GM21390 (cell line): ENCODE data around the gene ACOT11.
"Not testable (repeated sequence)": the region's sequence is repeated elsewhere in the genome, so short reads cannot be mapped to it uniquely, and the experiment has no call there.

Source experiments
- ATAC-seq: cut with Tn5 transposase; IDR thresholded peaks from one replicate; pipeline ENCODE4 v1.9.1; 2021; ENCODE audit not compliant: unreplicated experiment

Gene ACOT11

DNA sequence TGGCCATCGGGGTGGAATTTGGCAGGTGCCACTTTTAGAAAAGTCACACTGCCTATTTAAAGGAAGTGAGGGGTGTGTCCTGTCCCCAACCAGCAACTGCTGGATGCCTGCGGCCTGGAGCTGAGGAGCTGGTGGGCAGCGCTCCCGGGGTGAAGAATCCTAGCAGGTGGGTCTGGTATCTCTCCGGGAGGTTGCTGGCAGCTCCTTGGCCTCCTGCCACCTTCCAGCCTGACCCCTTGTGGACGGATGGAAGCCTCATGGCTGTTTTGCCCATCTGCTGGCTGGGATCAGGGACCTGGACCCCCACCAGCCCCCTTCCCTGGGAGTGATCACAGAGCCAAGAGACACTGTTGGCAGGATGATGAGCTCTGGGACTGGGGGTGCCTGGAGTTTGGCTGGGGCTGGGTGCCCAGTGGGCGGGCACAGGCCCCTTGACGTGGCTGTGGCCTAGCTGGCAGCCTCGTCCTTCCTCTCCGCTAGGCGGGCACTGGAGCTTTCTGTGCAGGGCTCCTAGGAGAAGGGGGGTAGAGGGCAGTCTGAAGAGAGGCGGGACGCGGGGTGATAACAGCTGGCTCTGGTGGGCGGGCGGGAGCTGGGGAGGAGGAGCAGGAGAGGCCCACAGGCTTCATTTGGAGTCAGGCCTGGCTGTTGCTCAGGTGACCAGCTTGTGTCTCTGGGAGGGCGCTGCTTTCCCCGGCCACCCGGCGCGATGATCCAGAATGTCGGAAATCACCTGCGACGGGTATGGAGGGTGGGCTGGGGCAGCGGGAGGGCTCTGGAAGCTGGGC is at the start of gene ACOT11:
Gene ACOT11, plus strand, starts transcription at position 628 of the 788 bp plus-strand sequence. Its CDS starts 82 bp downstream, at position 710.
- ATAC-seq = no peak

DNA sequence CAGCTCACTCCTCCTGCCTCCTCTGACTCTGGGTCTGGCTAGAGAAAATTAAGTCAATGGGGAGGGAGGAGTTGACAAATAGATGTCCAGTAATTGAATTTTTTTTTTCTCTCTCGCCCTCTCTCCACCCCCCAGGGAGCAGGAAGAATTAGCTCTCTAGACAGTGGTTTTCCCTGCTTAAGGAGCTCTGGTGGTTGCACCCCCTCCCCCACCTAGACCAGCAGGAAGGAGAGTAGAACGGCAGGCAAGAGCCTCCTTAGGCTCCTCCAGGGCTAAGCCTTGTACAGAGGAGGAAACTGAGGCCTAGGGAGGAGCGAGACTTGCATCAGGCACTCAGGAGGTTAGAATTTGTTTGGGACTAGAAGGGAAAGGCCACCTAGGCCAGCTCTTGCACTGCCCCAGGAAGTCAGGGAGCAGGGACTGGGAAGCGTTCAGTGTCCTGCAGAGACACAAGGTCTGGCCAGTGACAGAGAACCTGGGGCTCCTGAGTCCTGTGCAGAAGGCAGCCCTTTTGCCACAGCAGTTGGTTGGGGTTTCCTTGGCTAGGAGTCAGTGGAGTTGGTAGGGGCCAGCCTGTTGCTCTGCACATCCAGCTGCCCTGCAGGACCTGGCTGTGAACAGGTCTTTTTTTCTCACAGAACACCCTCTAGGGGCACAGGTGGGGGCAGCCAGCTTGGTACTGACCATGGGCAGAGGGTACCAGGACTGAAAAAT is 49.5 kb upstream of the ACOT11 start:
- ATAC-seq = no peak

DNA sequence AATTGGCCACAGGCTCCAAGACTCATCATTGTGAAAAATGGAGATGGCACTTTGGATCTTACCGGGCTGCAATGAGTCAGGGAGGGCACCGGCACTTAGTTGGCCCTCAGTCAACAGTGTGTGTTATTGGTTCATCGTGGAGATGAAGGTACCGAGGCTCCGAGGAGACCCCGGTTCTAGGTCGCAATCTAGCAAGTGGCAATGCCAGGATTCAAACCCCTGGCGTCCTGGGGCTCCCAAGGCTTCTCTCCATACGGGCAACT is 49.0 kb upstream of the ACOT11 start:
- ATAC-seq = no peak

DNA sequence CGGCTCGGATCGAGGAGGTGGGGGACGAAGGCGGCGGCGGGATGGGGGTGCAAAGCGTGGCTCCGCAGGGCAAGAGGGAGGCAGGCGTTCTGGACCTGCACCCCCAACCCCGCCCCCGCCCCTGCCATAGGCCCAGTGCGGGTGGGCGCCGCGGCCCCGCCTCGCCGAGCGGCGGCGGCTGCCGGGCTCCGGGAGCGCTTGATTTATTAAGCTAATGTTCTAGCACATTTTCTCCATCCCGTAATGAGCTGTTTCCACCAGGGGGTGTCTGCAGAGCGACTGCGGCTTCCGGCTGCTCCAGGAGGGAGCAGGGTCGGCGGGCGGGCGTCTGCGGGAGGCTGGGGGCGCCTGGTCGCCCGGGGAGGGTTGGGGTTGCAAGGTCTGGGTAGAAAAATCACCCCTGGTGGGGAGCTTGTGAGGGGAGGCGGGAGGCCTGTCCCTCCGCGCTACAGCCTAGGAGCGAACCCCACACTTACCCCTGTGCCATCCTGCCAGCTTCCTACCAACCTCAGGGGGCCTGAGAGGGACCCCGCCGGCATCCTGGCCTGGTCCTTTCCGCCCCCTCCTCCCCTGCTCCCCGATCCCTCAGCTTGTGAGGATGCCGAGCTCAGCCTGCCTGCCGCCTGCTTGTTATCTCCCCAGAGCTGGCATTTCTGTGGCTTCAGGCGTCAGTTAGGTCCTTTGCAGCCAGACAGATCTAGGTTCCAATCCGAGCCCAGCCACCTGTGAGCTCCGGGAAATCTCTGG is 48.5 kb upstream of the ACOT11 start:
- no peak for ATAC-seq

DNA sequence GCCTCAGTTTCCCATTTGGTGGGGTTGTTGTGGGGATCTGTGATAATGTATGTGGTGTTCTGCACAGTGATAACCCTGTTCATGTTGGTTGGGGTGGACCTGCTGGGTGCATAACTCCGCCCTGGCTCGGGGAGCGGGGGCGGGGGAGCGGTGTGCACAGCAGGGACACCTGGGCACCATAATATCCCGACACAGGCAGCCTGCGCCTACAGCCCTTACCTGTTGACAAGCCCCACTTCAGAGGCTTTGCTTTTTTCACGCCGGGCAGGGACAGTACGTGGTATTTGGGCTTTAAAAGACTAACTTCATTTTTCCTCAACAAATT is 48.0 kb upstream of the ACOT11 start:
- no peak for ATAC-seq

DNA sequence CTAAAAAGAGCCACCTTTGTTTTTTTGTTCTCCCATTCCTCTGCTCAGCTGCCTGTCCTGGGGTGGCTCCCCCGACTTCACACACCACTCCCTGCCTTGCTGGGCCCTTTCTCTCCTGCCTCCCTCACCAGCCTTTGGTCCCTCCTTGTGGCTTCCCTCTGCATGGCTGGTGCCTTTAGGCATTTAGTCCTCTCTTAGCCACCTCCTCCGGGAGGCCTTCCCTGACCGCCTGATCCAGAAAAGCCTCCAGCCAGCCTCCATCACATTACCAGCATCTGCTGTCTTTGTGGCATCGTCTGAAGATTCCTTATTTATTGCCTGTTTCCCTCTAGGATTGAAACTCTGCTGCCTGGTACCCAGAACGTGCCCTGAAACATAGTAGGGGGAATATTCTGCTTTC is 46.2 kb upstream of the ACOT11 start:
- no peak for ATAC-seq

DNA sequence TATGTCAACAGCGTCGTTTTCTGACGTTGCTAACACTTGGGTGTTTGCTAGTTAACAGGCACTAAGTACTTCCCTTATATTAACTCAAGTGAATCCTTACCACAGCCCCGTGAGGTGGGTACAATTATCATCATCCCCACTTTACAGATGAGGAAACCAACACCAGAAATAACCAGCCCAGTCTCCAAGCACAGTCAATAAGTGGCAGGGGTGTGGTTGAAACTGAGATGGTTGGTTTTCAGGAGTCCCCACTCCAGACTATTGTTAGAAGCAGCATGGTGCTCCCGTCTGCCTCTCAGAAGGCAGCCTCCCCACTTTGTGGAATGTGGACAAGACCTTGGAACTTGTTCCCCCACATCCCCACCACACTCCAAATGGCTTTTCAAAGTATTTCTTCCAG is 45.7 kb upstream of the ACOT11 start:
- ATAC-seq = no peak

DNA sequence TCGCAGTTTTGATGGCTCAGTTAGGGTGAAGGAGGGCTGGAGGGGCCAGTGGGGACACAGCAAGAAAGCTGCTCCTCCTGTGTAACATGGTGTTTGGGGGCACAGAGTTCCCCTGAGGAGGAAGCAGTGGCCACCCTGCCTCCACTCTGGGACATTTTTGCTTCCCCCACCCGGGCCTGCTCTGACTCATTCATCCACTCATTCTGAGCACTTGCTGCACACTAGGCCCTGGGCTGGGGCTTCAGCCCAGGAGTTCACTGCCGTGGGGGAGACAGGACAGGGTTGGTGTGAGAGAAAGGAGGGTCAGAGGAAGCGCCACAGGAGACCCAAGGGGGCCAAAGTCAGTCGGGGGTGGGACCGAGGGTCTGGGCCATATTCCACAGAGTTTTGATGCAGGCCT is 41.4 kb upstream of the ACOT11 start:
- no peak for ATAC-seq

DNA sequence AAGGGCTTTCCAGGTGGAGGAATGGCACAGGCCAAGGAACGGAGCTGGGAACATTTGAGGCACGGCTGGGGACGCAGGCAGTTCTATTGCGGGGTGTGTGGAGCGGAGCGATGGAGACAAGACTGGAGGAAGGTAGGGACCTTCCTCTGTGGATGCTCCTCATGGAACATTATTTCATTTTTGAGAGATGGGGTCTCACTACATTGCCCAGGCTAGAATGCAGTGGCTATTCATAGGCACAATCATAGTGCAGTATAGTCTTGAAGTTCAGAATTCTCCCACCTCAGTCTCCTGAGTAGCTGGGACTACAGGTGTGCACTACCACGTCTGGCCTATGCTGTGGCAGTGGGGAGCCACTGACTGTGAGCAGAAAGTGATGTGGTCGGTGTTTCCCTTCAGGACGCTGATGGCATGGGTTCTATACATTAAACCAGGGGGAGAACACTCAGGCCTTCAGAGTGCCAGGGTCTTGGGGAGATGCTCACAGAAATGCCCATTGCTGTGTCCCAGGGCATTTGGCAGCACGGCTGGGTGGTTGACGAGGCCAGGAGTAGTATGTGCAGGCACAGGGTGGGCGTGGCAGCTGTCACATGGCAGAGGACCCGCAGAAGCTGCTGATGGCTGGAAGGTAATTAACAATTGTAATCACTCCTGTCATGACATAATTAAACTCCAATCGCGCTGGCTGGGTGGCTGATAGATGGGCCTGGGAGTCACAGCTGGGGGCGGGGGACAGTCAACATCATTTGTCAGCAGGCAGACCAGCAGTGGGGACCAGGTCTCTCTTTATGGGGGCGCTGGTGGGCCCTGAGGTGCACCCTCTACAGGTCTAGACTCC is 40.8 kb upstream of the ACOT11 start:
- no peak for ATAC-seq

DNA sequence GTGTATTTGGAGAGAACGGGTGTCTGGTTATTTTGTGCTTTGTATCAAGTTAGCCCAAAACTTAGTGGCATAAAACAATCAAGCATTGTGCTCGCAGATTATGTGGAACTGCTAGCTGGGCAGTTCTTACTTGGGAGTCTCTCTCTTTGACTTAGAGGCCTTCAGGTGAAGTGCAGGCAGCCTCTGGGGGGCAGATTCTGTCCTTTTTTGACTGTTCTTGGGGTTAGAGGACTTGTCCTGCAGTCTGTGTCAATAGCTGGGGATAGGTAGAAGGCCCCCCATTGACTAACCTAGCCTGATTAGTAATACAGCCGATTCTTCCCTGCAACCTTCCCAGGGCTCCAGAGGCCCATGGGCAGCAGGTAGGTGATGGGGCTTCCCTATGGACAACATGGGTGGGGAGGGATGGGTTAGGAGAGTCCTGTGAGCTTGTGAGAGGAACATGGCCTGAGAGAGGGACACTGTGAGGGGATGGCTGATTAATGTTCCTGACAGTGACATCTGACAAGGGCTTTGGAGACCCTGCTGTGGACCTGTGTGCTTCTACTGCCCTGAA is 37.2 kb upstream of the ACOT11 start:
- no peak for ATAC-seq

DNA sequence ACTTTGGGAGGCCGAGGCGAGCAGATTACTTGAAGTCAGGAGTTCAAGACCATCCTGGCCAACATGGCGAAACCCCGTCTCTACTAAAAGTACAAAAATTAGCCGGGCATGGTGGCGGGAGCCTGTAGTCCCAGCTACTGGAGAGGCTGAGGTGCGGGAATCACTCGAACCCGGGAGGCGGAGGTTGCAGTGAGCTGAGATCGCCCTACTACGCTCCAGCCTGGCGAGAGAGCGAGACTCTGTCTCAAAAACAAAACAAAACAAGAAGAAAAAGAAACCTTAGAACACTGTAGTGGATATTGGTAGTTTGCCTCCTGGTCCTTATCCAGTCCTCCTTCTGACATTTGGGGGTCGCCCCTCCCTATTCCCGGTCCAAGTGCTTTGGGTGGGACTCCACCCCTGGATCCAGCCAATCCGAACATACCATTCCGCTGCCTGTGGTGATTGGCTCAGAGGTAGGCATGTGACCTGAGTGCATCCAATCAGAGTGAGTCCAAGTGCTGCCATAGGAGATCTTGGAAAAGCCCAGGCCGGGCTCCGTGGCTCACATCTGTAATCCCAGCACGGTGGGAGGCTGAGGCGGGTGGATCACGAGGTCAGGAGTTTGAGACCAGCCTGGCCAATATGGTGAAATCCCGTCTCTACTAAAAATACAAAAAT is 34.0 kb upstream of the ACOT11 start:
- ATAC-seq = not testable (repeated sequence)

DNA sequence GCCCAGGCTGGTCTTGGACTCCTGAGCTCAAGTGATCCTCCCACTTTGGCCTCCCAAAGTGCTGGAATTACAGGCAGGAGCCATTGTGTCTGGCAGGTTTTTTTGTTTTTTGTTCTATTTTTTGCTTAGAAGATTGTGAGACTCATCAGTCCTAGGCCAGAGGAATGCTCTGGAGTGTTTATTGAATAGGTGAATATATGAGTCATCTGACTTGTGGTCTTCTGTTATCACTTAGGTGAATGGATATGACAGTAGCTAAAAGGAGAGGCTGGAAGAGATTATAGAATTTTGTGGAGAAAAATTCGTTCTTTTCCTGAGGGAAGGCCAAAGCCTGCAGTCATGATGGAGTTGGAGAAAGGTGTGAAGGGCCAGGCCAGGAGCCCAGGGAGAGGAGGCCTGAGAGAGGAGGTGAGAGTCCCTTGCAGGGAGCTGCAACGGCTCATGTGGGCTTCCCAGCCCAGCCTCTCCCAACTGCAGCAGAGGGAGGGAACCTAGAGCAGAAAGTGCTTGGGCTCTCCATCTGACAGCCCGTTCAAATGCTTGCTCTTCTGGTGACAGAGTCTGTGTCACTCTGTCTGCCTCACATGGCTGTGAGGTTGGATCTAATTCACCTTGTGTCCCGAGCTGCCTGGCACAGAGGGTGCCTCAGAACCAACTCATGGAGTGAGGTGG is 31.6 kb upstream of the ACOT11 start:
- ATAC-seq = no peak

DNA sequence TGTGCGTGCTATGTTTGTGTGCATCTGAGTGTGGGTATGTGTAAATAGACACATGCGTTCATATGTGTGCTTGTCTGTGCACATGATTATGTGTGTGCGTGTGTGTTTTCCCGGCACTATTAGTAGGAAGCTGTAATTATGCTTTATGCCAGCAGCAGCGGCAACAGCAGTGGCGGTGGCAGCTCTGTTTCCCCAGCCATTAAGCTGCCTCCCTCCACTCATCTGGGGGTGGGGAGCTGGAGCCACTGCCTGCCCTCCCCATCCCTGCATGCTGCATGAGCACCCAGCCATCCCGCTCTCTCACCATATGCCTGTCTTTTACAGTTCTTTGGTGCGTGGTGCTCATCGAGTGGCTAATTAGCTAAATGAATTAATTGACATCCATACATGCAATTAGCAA is 30.5 kb upstream of the ACOT11 start:
- ATAC-seq = no peak

DNA sequence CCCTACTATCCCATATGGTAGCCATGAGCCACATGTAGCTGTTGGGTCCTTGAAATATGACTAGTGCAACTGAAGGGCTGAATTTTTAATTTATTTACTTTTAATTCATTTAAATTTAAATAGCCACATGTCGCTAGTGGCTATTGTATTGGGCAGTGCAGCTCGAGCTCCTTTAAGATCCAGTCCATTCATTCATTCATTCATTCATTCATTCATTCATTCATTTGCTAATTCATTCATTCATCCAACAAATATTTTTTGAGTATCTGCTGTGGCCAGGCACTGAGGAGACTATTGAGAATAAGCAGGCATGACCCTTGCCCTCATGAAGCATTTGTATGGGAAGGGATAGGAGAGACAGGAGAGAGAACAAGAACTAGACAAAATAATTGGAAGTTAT is 29.5 kb upstream of the ACOT11 start:
- ATAC-seq = no peak

DNA sequence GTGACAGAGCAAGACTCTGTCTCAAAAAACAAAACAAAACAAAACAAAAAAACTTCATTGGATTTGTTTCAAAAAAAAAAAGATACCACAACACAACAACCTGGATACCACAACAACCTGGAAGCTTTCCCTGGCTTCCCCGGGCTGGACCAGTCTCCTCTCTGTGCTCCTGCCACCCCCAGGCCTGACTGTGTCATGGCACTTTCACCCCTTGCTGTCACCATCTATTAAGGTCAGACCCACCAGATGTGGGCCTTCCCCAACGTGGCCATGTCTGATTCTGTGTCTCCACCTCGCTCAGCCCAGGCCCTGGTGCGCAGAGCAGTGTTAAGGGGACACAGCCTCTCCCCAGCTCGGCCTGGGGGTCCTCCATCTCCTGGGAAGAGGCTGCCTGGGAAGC is 28.3 kb upstream of the ACOT11 start:
- no peak for ATAC-seq

DNA sequence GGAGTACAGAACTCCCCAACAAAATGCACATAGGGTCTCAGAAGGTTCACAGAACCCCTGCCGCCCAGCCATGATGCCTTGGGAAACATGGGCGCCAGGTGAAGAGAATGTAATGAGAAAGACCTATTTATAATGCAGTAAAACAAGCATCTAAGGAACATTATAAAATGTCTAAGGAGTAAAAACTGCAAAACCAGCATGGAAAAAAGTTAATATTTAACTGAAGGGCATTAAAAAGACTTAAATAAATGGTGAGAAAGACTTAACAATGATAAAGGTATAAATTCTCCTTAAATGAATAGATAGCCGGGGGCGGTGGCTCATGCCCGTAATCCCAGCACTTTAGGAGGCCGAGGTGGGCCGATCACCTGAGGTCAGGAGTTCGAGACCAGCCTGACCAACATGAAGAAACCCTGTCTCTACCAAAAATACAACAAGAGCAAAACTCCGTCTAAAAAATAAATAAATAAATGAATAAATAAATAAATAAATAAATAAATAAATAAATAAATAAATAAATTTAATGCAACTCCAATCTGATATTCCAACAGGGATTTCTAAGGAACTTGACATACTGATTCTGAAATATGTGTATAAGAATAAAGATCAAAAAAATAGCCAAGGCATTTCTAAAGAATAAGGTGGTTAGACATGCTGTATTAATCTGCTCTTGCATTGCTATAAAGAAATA is 27.3 kb upstream of the ACOT11 start:
- ATAC-seq = no peak

DNA sequence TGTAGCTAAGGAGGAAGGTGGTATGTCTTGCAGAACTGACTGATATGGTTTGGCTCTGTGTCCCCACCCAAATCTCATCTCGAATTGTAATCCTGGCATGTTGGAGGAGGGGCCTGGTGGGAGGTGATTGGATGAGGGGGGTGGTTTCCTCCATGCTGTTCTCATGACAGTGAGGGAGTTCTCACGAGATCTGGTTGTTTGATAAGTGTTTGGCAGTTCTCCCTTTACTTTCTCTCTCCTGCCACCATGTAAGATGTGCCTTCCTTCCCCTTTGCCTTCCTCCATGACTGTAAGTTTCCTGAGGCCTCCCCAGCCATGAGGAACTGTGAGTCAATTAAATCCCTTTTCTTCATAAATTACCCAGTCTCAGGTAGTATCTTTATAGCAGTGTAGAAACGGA is 21.5 kb upstream of the ACOT11 start:
- not testable (repeated sequence) for ATAC-seq

DNA sequence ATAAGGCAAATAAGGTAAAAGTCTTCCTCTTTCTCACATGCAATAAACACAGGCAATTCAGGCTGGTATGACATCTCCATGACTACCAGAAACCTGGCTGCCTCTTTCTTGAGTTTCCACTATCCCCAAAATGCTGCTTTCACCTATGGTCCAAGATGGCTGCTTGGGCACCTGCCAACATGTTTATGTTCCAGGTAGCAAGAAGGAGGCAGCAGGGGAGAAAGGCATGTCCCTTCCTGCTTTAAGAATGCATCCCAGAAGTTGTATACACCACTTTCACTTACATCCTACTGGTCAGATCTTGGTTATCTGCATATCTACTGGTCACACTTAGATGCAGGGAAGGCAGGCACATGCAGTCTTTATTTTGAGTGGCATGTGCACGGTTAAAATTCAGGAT is 19.4 kb upstream of the ACOT11 start:
- ATAC-seq = no peak

DNA sequence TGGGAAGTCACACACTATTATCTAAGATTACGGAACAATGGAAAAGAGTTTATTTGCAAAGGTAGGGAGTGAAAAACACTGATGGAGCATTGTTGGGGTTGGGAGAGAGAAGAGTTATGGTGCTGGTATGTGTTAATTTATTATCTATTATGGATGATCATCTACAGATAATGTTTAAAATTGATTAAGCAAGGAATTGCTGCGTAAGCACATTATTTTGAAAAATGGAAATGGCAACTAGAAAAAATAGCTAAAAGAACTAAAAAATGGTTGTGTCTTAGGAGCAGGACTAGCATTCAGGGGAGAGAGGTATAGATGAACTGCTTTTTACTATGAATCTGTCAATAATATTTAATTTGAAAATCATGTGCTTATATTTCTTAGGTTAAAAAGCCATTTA is 16.0 kb upstream of the ACOT11 start:
- ATAC-seq = no peak
